Kidney (tissue), 14 donors: ENCODE results near the gene SOX6. TPM values are rescaled to one million over a fixed set of nuclear protein-coding genes. Genes with fewer than 3 reads are reported as not detected.

Experiments
- DNase-seq, 5 donors: peaks; one replicate each; pipeline ENCODE4 v3.0.0-alpha.2; 2013 to 2020
- FAIRE-seq: peaks from 2 replicates; lab custom pipeline; 2012; peaks lifted over from hg19 to GRCh38; lab: Jason Lieb, UNC
- H3K27ac ChIP-seq, 2 donors: one replicate each; pipeline ENCODE4 v1.7.0; 2013; ENCODE audit warnings: low read depth in 2 of 2, low read length in 2 of 2, inconsistent platforms in 1 of 2
- H3K27me3 ChIP-seq: one replicate; pipeline ENCODE4 v1.7.1; 2013; ENCODE audit warnings: low read length, inconsistent platforms; ENCODE audit not compliant: control insufficient read depth, insufficient read depth
- H3K36me3 ChIP-seq, 3 donors: one replicate each; pipeline versions ENCODE4 v1.7.0 to v1.7.1; 2013; ENCODE audit warnings: low read length in 3 of 3, control low read depth in 1 of 3, inconsistent platforms in 1 of 3; ENCODE audit not compliant: insufficient read depth in 3 of 3, control insufficient read depth in 2 of 3
- H3K4me1 ChIP-seq, 3 donors: one replicate each; pipeline versions ENCODE4 v1.7.0 to v1.7.1; 2013; ENCODE audit warnings: low read length in 3 of 3, inconsistent platforms in 1 of 3, low read depth in 1 of 3; ENCODE audit not compliant: control insufficient read depth in 2 of 3, insufficient read depth in 2 of 3
- H3K4me3 ChIP-seq, 3 donors: one replicate each; pipeline versions ENCODE4 v1.7.0 to v1.8.1; 2013; ENCODE audit warnings: low read length in 3 of 3, control low read depth in 1 of 3, inconsistent platforms in 1 of 3
- H3K9ac ChIP-seq, 3 donors: one replicate each; pipeline versions ENCODE4 v1.7.0 to v1.7.1; 2013; ENCODE audit warnings: low read length in 3 of 3, control low read depth in 1 of 3, inconsistent platforms in 1 of 3
- H3K9me3 ChIP-seq, 3 donors: one replicate each; pipeline versions ENCODE4 v1.7.0 to v1.7.1; 2013; ENCODE audit warnings: low read length in 3 of 3, control low read depth in 1 of 3, inconsistent platforms in 1 of 3; ENCODE audit not compliant: control insufficient read depth in 2 of 3, insufficient read depth in 1 of 3
- intact Hi-C: fragments of 100-400 bp; cut with DNase I; formaldehyde crosslinking; loops from one replicate; pipeline ENCODE4 v1.11.1; 2022
- polyA plus RNA-seq: library from polyadenylated mRNA; stranded (reverse); fragments of 350-450 nt; fragmentation: Illumina TruSeq; extraction: RNeasy Lipid Tissue Mini Kit (QIAGEN cat#74804); gene quantifications from one replicate; pipeline ENCODE4 v1.2.3, GENCODE V29; 2014; ENCODE audit warnings: low read depth, low replicate concordance; ENCODE audit not compliant: insufficient read depth
- total RNA-seq: library from RNA; stranded (reverse); fragmentation: NEBNext Ultra II Directional; extraction: Animal tissue kit (Norgen Biotek cat#: 25700); gene quantifications from one replicate; pipeline ENCODE4 v1.2.1, GENCODE V29; 2021
- TF ChIP-seq, protein P1 (sequence below): IDR thresholded peaks from 3 replicates; pipeline ENCODE4 v1.5.1; 2012; ENCODE audit warnings: mild to moderate bottlenecking, moderate library complexity, borderline replicate concordance; ENCODE audit not compliant: insufficient read depth; ENCODE audit errors: extremely low read depth
- donor health status: control.
- donor health status: control.
- donor health status: control.
- donor health status: control.
- donor health status: control.
- donor health status: DM: yes; HTN: yes; CAD: no.
- donor health status: Normal renal cell carcinoma (clear cell type).

SOX6 gene
- total and polyA plus RNA-seq, 2 donors from 2014 or later: 5.0 to 47.3 TPM

DNA sequence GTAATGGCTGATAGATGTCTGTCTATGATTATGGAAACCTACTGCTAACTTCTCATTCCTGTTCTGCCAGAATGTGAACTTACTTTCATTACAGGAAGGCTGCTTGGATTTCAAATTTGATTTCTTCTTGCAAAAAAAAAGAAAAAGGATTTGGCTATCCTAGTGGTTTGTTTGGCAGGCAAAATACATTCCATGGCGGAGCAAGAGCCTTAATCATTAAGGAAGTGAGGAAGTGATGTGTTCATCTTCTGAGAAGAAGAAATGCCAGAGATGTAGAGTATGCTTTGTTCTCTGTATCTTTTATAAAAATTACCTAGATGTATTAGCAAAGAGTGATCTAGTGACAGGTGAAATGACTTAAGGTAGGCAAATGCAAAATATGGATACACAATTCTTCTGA, 356.3 kb downstream of the SOX6 start:
- no peak overlapping the region for H3K4me3 ChIP-seq
- TF ChIP-seq, protein P1, sequence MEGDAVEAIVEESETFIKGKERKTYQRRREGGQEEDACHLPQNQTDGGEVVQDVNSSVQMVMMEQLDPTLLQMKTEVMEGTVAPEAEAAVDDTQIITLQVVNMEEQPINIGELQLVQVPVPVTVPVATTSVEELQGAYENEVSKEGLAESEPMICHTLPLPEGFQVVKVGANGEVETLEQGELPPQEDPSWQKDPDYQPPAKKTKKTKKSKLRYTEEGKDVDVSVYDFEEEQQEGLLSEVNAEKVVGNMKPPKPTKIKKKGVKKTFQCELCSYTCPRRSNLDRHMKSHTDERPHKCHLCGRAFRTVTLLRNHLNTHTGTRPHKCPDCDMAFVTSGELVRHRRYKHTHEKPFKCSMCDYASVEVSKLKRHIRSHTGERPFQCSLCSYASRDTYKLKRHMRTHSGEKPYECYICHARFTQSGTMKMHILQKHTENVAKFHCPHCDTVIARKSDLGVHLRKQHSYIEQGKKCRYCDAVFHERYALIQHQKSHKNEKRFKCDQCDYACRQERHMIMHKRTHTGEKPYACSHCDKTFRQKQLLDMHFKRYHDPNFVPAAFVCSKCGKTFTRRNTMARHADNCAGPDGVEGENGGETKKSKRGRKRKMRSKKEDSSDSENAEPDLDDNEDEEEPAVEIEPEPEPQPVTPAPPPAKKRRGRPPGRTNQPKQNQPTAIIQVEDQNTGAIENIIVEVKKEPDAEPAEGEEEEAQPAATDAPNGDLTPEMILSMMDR: no peak
- H3K36me3 ChIP-seq: no peaks in the 10 kb centered on the region
- FAIRE-seq (no peak), DNase-seq (no peak)
- no peaks in the 10 kb centered on the region for H3K4me1 ChIP-seq
- H3K9ac ChIP-seq: no peak overlapping the region
- H3K27me3 ChIP-seq: no peaks in the 10 kb centered on the region
- H3K9me3 ChIP-seq: no peaks in the 10 kb centered on the region
- H3K27ac ChIP-seq: no peak overlapping the region
- intact Hi-C loops: no loop called here

DNA sequence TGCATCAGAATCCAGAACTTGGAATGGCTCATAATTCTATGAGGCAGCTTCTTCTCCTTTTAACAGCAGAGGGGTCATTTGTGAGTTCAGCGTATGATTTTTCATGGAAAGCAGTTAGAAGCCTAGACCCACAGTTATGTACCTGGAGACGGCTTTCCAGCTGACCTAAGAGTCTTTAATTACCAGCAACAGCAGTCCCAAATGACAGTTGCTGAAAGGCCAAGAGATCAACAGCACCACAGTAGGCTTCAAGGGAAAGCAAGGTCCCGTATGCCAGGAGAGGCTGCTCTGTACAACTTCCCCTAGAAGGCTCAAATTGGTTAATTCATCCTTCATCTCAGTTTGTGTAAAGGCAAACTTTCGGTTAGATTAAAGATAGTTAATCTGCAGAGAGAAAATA, 363.0 kb downstream of the SOX6 start:
- intact Hi-C loops: no loop called here
- no peaks in the 10 kb centered on the region for H3K27me3 ChIP-seq
- H3K9me3 ChIP-seq: no peaks in the 10 kb centered on the region
- FAIRE-seq (no peak), DNase-seq (no peak)
- no peak overlapping the region for H3K9ac ChIP-seq
- no peak overlapping the region for H3K4me3 ChIP-seq
- TF ChIP-seq, protein P1: no peak
- no peak overlapping the region for H3K27ac ChIP-seq
- H3K36me3 ChIP-seq: peaks cover 0 to 3% (median 0%) of the 10 kb centered on the region in 3 donors
- no peaks in the 10 kb centered on the region for H3K4me1 ChIP-seq

DNA sequence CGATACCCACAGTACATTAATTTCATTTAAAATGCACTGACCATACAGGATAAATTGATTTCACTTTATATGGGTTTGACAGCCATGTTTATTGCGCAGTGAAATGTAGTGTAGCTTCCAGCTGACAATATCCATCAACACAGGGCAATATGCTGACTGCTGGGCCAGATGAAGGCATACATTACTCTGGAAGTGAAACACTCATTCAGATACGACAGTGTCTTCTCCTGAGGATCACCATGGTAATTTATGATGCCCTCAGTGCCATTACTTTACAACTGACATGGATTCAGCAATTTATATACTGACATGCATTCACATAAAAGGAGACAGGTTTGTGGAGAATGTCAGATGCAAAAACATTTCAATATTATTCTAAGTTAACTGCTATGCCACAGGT, 365.1 kb downstream of the SOX6 start:
- H3K36me3 ChIP-seq: peaks cover 0 to 3% (median under 1%) of the 10 kb centered on the region in 3 donors
- H3K27ac ChIP-seq: no peak overlapping the region
- H3K9me3 ChIP-seq: no peaks in the 10 kb centered on the region
- H3K4me1 ChIP-seq: no peaks in the 10 kb centered on the region
- TF ChIP-seq, protein P1: no peak
- H3K27me3 ChIP-seq: no peaks in the 10 kb centered on the region
- H3K9ac ChIP-seq: no peak overlapping the region
- intact Hi-C loops: no loop called here
- no peak overlapping the region for H3K4me3 ChIP-seq
- no peak for FAIRE-seq
- DNase-seq: no peak

DNA sequence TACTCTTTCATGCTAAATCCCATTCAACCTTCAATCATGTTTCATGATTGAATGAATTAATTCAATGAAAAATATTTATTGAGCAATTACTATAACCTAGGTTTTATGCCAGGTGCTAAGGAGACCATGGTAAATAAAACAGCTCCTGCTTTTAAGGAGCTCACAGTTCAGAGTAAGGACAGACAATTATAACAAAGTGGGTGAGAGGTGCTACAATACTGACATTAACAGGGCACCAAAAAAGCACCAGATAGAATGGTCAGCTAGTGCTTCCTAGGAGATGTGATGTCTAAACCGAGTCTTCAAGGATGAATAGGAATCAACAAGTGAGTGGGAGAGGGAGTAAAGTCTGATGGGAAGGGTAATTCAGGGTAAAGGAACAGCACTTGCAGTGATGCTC, 366.7 kb downstream of the SOX6 start:
- H3K9me3 ChIP-seq: no peaks in the 10 kb centered on the region
- intact Hi-C loops: no loop called here
- FAIRE-seq (no peak), DNase-seq (no peak)
- H3K27ac ChIP-seq: no peak overlapping the region
- no peak overlapping the region for H3K9ac ChIP-seq
- no peak overlapping the region for H3K4me3 ChIP-seq
- peaks cover 0 to 7% (median 7%) of the 10 kb centered on the region in 3 donors for H3K36me3 ChIP-seq
- no peaks in the 10 kb centered on the region for H3K4me1 ChIP-seq
- TF ChIP-seq, protein P1: no peak
- no peaks in the 10 kb centered on the region for H3K27me3 ChIP-seq
